Common myeloid progenitor, CD34-positive (primary cell): ENCODE data around the gene PLEKHJ1.

ENCODE experiments used
- CTCF ChIA-PET: fragments of 350-600 bp; sonication (Branson Sonifier 250); formaldehyde crosslinking; loops from one replicate; lab custom pipeline; 2021; ENCODE audit warnings: antibody characterized with exemption; lab: Charles Lee
- POLR2A ChIA-PET: fragments of 350-600 bp; sonication (Branson Sonifier 250); formaldehyde crosslinking; loops from one replicate; lab custom pipeline; 2021; ENCODE audit warnings: antibody characterized with exemption; lab: Charles Lee
- DNase-seq, 3 donors: peaks; one replicate each; pipeline versions ENCODE4 v3.0.0 to v3.0.0-alpha.2; 2013
- H3K27ac ChIP-seq, 2 experiments: 1 replicate in 1 of 2; 2 replicates in 1 of 2; pipeline ENCODE4 v1.7.0; 2013; ENCODE audit warnings: inconsistent platforms in 2 of 2, low read length in 2 of 2, mild to moderate bottlenecking in 2 of 2, low read depth in 1 of 2, moderate library complexity in 1 of 2; ENCODE audit not compliant: severe bottlenecking in 2 of 2, insufficient read depth in 1 of 2, poor library complexity in 1 of 2
- H3K27me3 ChIP-seq, 5 experiments: replicated peaks in 2 of 5; 1 replicate in 3 of 5; 2 replicates in 2 of 5; pipeline versions ENCODE4 v1.6.1 to v1.7.0; 2013; ENCODE audit warnings: low read length in 4 of 5, mild to moderate bottlenecking in 2 of 5, moderate library complexity in 2 of 5, inconsistent platforms in 1 of 5; ENCODE audit not compliant: insufficient read depth in 5 of 5, control insufficient read depth in 4 of 5
- H3K36me3 ChIP-seq, 4 experiments: 1 replicate in 2 of 4; 2 replicates in 2 of 4; pipeline versions ENCODE4 v1.6.1 to v1.7.0; 2013; ENCODE audit warnings: low read length in 3 of 4, control low read depth in 1 of 4, mild to moderate bottlenecking in 1 of 4; ENCODE audit not compliant: control insufficient read depth in 4 of 4, insufficient read depth in 4 of 4
- H3K4me1 ChIP-seq, 4 experiments: 1 replicate in 3 of 4; 2 replicates in 1 of 4; pipeline versions ENCODE4 v1.6.1 to v1.7.1; 2013; ENCODE audit warnings: low read length in 3 of 4, mild to moderate bottlenecking in 3 of 4, control low read depth in 1 of 4, inconsistent platforms in 1 of 4, moderate library complexity in 1 of 4; ENCODE audit not compliant: control insufficient read depth in 4 of 4, insufficient read depth in 4 of 4; ENCODE audit errors: control extremely low read depth in 1 of 4
- H3K4me3 ChIP-seq, 7 experiments: 1 replicate in 4 of 7; 2 replicates in 3 of 7; pipeline versions ENCODE4 v1.5.1 to v1.7.0; 2013; ENCODE audit warnings: mild to moderate bottlenecking in 7 of 7, low read length in 6 of 7, moderate library complexity in 6 of 7, inconsistent platforms in 2 of 7, low read depth in 2 of 7, control low read depth in 1 of 7; ENCODE audit not compliant: insufficient read depth in 4 of 7, control insufficient read depth in 1 of 7; ENCODE audit errors: extremely low read depth in 1 of 7
- H3K9me3 ChIP-seq, 5 experiments: 1 replicate in 4 of 5; 2 replicates in 1 of 5; pipeline versions ENCODE4 v1.6.1 to v1.7.1; 2013; ENCODE audit warnings: low read length in 4 of 5, mild to moderate bottlenecking in 2 of 5, inconsistent platforms in 1 of 5, low read depth in 1 of 5, moderate library complexity in 1 of 5; ENCODE audit not compliant: control insufficient read depth in 4 of 5, insufficient read depth in 2 of 5; ENCODE audit errors: control extremely low read depth in 1 of 5
- WGBS: methylation state at CpG from one replicate; pipeline ENCODE4 v1.1.5; 2013; ENCODE audit not compliant: insufficient coverage; 5-methylcytosine and 5-hydroxymethylcytosine counted together

Gene PLEKHJ1

DNA sequence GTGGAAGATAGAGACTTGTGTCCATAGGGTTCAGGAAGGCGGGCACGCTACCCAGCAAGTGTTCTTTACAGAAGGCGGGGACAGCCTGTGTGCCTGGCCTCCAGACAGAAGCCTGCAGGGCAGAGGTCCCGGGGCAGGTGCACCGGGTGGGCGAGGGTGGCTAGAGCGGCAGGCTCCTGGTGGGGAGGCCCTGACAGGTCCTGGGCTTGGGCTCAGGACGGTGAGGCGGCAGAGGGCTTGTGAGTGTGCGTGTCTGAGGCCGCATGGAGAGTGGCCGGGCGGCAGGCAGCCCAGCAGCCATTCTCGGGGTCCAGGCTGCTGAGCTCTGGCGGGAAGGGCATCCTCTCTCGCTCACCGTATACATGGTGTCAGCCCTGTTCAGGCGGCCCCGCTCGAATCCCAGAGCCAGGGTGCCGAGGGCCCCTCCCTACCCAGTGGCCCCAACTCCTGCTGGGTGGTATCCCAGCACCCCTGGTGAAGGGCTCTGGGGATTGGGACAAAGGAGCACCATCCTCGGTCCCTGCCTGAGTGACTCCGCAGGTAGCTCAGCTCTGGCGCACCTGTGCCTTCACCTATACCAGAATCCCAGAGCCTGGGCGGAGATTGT, 10.0 kb upstream of the PLEKHJ1 start:
- peaks cover 0 to 29% (median 20%) of the 10 kb centered on the region in 4 experiments for H3K4me1 ChIP-seq
- no peak overlapping the region for H3K4me3 ChIP-seq
- peaks cover 7 to 83% (median 49%) of the 10 kb centered on the region in 4 experiments for H3K36me3 ChIP-seq
- ChIA-PET CTCF (interaction anchor here (1.4 kb wide), 1 partner anchor 28 kb away, joined by 4 read pairs; no protein-coding TSS in a partner anchor), POLR2A (no interaction called here)
- peaks cover 0 to 23% (median 0%) of the 10 kb centered on the region in 5 experiments for H3K27me3 ChIP-seq
- 93% methylated on average over 24 of the region's 25 CpGs for WGBS
- DNase-seq = no peak
- H3K9me3 ChIP-seq = no peaks in the 10 kb centered on the region
- no peak overlapping the region for H3K27ac ChIP-seq

DNA sequence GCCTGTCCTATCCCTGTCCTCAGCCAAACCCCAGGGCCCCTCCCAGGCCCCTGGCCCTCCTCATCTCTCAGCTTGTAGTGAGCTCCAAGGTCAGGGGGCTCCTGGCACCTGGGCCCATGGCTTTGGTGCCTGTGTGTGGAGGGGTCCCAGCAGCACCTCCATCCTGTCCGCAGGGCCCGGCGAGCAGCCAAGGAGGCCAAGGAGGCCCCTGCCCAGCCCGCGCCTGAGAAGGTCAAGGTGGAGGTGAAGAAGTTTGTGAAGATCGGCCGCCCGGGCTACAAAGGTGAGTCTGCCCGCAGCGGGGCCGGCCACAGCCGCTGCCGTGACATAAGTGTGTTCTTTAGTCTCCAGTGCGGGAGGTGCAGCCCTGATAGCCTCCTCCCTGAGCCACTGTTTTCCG, 9.1 kb upstream of the PLEKHJ1 start:
- Histone ChIP-seq H3K9me3 (no peaks in the 10 kb centered on the region), H3K4me3 (no peak overlapping the region), H3K4me1 (peaks cover 0 to 29% (median 23%) of the 10 kb centered on the region in 4 experiments), H3K27ac (no peak overlapping the region), H3K27me3 (peaks cover 0 to 15% (median 0%) of the 10 kb centered on the region in 5 experiments), H3K36me3 (peaks cover 7 to 90% (median 50%) of the 10 kb centered on the region in 4 experiments)
- ChIA-PET POLR2A (no interaction called here), CTCF (interaction anchor here (1.4 to 1.6 kb wide), 2 partner anchors 14 to 28 kb away, joined by 4 read pairs; no protein-coding TSS in a partner anchor)
- 99% methylated on average over 15 of the region's 15 CpGs for WGBS
- DNase-seq = no peak

DNA sequence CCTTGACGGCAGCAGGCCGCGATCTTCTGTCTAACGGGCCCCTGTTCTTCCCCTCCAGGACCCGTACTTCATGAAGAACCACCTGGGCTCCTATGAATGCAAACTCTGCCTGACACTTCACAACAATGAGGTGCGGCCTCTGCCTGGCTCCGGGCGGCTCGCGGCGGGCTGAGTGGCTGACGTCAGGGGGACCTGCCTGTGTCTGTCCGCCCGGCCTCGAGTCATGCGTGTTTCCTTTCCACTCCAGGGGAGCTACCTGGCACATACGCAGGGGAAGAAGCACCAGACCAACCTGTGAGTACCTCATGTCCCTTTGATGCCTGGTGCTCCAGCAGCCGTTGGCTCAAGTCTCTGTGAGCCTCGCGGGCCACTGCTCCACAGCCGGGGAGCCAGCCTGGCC, 8.4 kb upstream of the PLEKHJ1 start:
- Histone ChIP-seq H3K4me1 (peaks cover 0 to 32% (median 28%) of the 10 kb centered on the region in 4 experiments), H3K36me3 (peaks cover 7 to 89% (median 50%) of the 10 kb centered on the region in 4 experiments), H3K4me3 (no peak overlapping the region), H3K27me3 (peaks cover 0 to 7% (median 0%) of the 10 kb centered on the region in 5 experiments), H3K9me3 (no peaks in the 10 kb centered on the region), H3K27ac (no peak overlapping the region)
- 93% methylated on average over 21 of the region's 21 CpGs for WGBS
- DNase-seq = no peak
- POLR2A ChIA-PET = interaction anchor here (0.5 kb wide), 1 partner anchor 348 kb away, joined by 4 read pairs; no protein-coding TSS in a partner anchor
- CTCF ChIA-PET = interaction anchor here (1.6 to 8.1 kb wide), 2 partner anchors 7 to 15 kb away, joined by 4 to 52 read pairs; partner anchors contain the start of gene AMH

DNA sequence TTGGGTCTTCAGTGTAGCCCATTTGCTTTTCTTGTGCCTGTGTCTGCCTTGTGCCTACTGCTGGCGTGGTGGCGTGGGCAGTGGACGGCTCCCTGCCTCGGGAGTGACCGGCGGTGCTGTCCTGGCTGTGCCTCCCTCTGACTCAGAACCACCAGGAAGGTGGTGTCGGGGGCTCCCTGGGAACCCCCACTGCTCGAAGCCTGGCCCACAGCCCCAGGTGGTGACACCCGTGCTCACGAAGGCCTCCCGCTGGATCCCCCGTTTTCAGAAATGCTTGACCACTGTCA, 7.9 kb upstream of the PLEKHJ1 start:
- Histone ChIP-seq H3K4me1 (peaks cover 0 to 36% (median 32%) of the 10 kb centered on the region in 4 experiments), H3K27ac (no peak overlapping the region), H3K27me3 (peaks cover 0 to 3% (median 0%) of the 10 kb centered on the region in 5 experiments), H3K36me3 (peaks cover 7 to 85% (median 49%) of the 10 kb centered on the region in 4 experiments), H3K9me3 (no peaks in the 10 kb centered on the region), H3K4me3 (no peak overlapping the region)
- 96% methylated on average over 12 of the region's 12 CpGs for WGBS
- ChIA-PET POLR2A (interaction anchor here (0.5 kb wide), 1 partner anchor 347 kb away, joined by 4 read pairs; no protein-coding TSS in a partner anchor), CTCF (interaction anchor here (1.6 to 8.1 kb wide), 2 partner anchors 7 to 15 kb away, joined by 4 to 52 read pairs; partner anchors contain the start of gene AMH)
- no peak for DNase-seq

DNA sequence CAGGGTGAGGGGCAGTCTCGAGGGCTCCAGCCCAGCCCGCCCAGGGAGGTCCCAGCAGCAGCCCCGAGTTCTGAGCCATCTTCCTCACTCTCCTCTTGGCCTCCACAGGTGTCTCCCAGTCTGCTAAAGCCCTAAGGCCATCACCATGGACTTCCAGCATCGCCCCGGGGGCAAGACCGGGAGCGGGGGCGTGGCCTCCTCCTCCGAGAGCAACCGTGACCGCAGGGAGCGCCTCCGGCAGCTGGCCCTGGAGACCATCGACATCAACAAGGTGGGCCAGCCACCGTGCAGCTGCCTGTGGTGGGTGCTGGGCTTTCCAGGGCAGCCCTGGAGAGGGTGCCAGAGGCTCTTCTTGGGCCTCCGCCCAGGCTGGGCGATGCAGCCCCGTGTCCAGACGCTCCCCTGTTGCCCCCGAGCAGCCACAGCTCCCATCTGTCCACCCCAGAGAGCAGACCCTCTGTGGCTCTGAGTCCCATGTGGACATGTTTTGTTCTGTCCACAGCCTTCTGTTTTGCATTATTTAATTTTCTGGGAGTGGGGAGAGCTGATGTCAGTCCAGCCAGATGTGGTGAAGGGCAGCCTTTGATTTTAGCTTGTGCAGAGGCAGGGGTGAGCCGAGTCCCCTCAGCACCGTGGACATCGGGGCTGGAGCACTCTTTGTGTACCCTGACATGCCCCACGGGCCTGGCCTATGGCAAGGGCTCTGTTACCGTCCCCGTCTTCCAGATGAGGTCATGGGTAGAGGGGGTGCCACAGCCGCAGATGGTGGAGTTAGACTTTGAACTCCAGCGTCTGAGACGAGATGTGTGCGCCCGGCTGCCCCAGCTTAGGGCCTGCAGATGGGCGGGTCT, 7.4 kb upstream of the PLEKHJ1 start:
- DNase-seq = no peak
- H3K36me3 ChIP-seq = peaks cover 7 to 82% (median 46%) of the 10 kb centered on the region in 4 experiments
- CTCF ChIA-PET = interaction anchor here (1.1 to 8.1 kb wide), 2 partner anchors 8 to 17 kb away, joined by 4 to 52 read pairs; partner anchors contain the start of gene AMH
- peaks cover 0 to 42% (median 37%) of the 10 kb centered on the region in 4 experiments for H3K4me1 ChIP-seq
- no peak overlapping the region for H3K4me3 ChIP-seq
- H3K27ac ChIP-seq = no peak overlapping the region
- H3K27me3 ChIP-seq = no peaks in the 10 kb centered on the region
- POLR2A ChIA-PET = no interaction called here
- WGBS = 91% methylated on average over 29 of the region's 32 CpGs
- no peaks in the 10 kb centered on the region for H3K9me3 ChIP-seq

- ChIA-PET POLR2A (no interaction called here), CTCF (interaction anchor here (1.1 to 8.1 kb wide), 2 partner anchors 8 to 18 kb away, joined by 4 to 52 read pairs; partner anchors contain the start of gene AMH)
- Histone ChIP-seq H3K4me1 (peaks cover 0 to 49% (median 44%) of the 10 kb centered on the region in 4 experiments), H3K27ac (no peak overlapping the region), H3K36me3 (peaks cover 7 to 80% (median 43%) of the 10 kb centered on the region in 4 experiments), H3K9me3 (no peaks in the 10 kb centered on the region), H3K4me3 (no peak overlapping the region), H3K27me3 (no peaks in the 10 kb centered on the region)
- WGBS = 94% methylated on average over 7 of the region's 8 CpGs
- DNase-seq = no peak
These were observed 6.7 kb upstream of the PLEKHJ1 start for GRCh38 chr19:2242816-2243215.
